Liver (tissue), 9 donors: ENCODE results near the gene CBLL2. TPM values are rescaled to one million over a fixed set of nuclear protein-coding genes. Genes with fewer than 3 reads are reported as not detected.

ENCODE experiments used
- DNase-seq: peaks from one replicate; pipeline ENCODE4 v3.0.0-alpha.2; 2017; ENCODE audit warnings: low spot score
- H3K27ac ChIP-seq, 2 donors: one replicate each; pipeline ENCODE4 v1.7.0; 2013; ENCODE audit warnings: inconsistent platforms in 2 of 2, low read length in 2 of 2, control low read depth in 1 of 2, low read depth in 1 of 2, mild to moderate bottlenecking in 1 of 2
- H3K27me3 ChIP-seq, 4 donors: one replicate each; pipeline versions ENCODE4 v1.6.1 to v1.7.0; 2013; ENCODE audit warnings: low read length in 3 of 4, inconsistent platforms in 1 of 4, mild to moderate bottlenecking in 1 of 4, moderate library complexity in 1 of 4; ENCODE audit not compliant: control insufficient read depth in 4 of 4, insufficient read depth in 4 of 4
- H3K36me3 ChIP-seq, 4 donors: one replicate each; pipeline versions ENCODE4 v1.6.1 to v1.7.0; 2013; ENCODE audit warnings: low read length in 3 of 4, mild to moderate bottlenecking in 3 of 4, low read depth in 1 of 4, moderate library complexity in 1 of 4; ENCODE audit not compliant: control insufficient read depth in 4 of 4, insufficient read depth in 3 of 4
- H3K4me1 ChIP-seq, 4 donors: one replicate each; pipeline versions ENCODE4 v1.6.1 to v1.7.0; 2013; ENCODE audit warnings: low read length in 3 of 4, mild to moderate bottlenecking in 3 of 4, moderate library complexity in 1 of 4; ENCODE audit not compliant: control insufficient read depth in 4 of 4, insufficient read depth in 4 of 4
- H3K4me3 ChIP-seq, 3 donors: one replicate each; pipeline versions ENCODE4 v1.6.1 to v1.7.0; 2013; ENCODE audit warnings: low read length in 3 of 3, control low read depth in 1 of 3, low read depth in 1 of 3, mild to moderate bottlenecking in 1 of 3
- H3K9ac ChIP-seq, 2 donors: one replicate each; pipeline ENCODE4 v1.7.0; 2013; ENCODE audit warnings: low read length in 2 of 2, mild to moderate bottlenecking in 2 of 2, moderate library complexity in 2 of 2, control low read depth in 1 of 2, low read depth in 1 of 2
- H3K9me3 ChIP-seq, 4 donors: one replicate each; pipeline versions ENCODE4 v1.6.1 to v1.7.0; 2013; ENCODE audit warnings: low read length in 3 of 4; ENCODE audit not compliant: control insufficient read depth in 4 of 4
- EGR1 ChIP-seq, 2 donors: IDR thresholded peaks; 2 replicates each; pipeline ENCODE4 v1.6.1; 2016 to 2018; ENCODE audit warnings: antibody characterized with exemption in 2 of 2, low read depth in 2 of 2
- FOXA1 ChIP-seq: IDR thresholded peaks from 2 replicates; pipeline ENCODE4 v1.6.1; 2016; ENCODE audit warnings: antibody characterized with exemption
- FOXA2 ChIP-seq: IDR thresholded peaks from 2 replicates; pipeline ENCODE4 v1.6.1; 2016; ENCODE audit warnings: antibody characterized with exemption
- GABPA ChIP-seq, 2 donors: IDR thresholded peaks in 1 of 2; conservative IDR thresholded peaks in 1 of 2; 2 replicates each; pipeline ENCODE4 v1.6.1; 2016; ENCODE audit warnings: antibody characterized with exemption in 2 of 2, mild to moderate bottlenecking in 1 of 2, moderate library complexity in 1 of 2
- HNF4A ChIP-seq, 2 donors: conservative IDR thresholded peaks; 2 replicates each; pipeline ENCODE4 v1.6.1; 2016; ENCODE audit warnings: antibody characterized with exemption in 2 of 2, mild to moderate bottlenecking in 2 of 2
- HNF4G ChIP-seq: IDR thresholded peaks from 2 replicates; pipeline ENCODE4 v1.6.1; 2016; ENCODE audit warnings: antibody characterized with exemption
- JUND ChIP-seq, 2 donors: IDR thresholded peaks; 2 replicates each; pipeline ENCODE4 v1.6.1; 2016; ENCODE audit warnings: antibody characterized with exemption in 2 of 2
- NR2F2 ChIP-seq: IDR thresholded peaks from 2 replicates; pipeline ENCODE4 v1.6.1; 2016; ENCODE audit warnings: antibody characterized with exemption
- RAD21 ChIP-seq, 2 donors: IDR thresholded peaks; 2 replicates each; pipeline ENCODE4 v1.6.1; 2016; ENCODE audit warnings: antibody characterized with exemption in 2 of 2, mild to moderate bottlenecking in 2 of 2
- RXRA ChIP-seq, 2 donors: IDR thresholded peaks; 2 replicates each; pipeline ENCODE4 v1.6.1; 2017 to 2018; ENCODE audit warnings: antibody characterized with exemption in 2 of 2, mild to moderate bottlenecking in 1 of 2
- SP1 ChIP-seq: IDR thresholded peaks from 2 replicates; pipeline ENCODE4 v1.6.1; 2018; ENCODE audit warnings: antibody characterized with exemption, mild to moderate bottlenecking
- TAF1 ChIP-seq: conservative IDR thresholded peaks from 2 replicates; pipeline ENCODE4 v1.6.1; 2016; ENCODE audit warnings: antibody characterized with exemption, mild to moderate bottlenecking
- YY1 ChIP-seq: IDR thresholded peaks from 2 replicates; pipeline ENCODE4 v1.6.1; 2016; ENCODE audit warnings: antibody characterized with exemption, mild to moderate bottlenecking
- ZBTB33 ChIP-seq: IDR thresholded peaks from 2 replicates; pipeline ENCODE4 v1.6.1; 2016; ENCODE audit warnings: antibody characterized with exemption
- WGBS: extraction: QIAGEN DNeasy Blood & Tissue Kit; methylation state at CpG from one replicate; pipeline ENCODE4 v1.1.7; 2013; 5-methylcytosine and 5-hydroxymethylcytosine counted together
- polyA plus RNA-seq, 2 donors: library from polyadenylated mRNA; stranded (reverse) in 1 of 2; unstranded in 1 of 2; fragments of 200-250 nt in 1 of 2; fragments of >200 nt in 1 of 2; fragmentation: Nextera tagmentation in 1 of 2; extraction: Ambion mirVana in 1 of 2; gene quantifications; one replicate each; pipeline versions ENCODE4 v1.2.1 to v1.2.3, GENCODE V29; 2013 to 2015
- total RNA-seq, 2 donors: library from RNA; depleted of rRNA; stranded (reverse); fragments of >200 nt; gene quantifications; one replicate each; pipeline ENCODE4 v1.2.3, GENCODE V29; 2014
- TF ChIP-seq, protein P1 (sequence below): IDR thresholded peaks from 2 replicates; pipeline ENCODE4 v1.6.1; 2016; ENCODE audit warnings: antibody characterized with exemption
- TF ChIP-seq, protein P2 (sequence below): IDR thresholded peaks from 2 replicates; pipeline ENCODE4 v1.6.1; 2016; ENCODE audit warnings: antibody characterized with exemption
- TF ChIP-seq, protein P3 (sequence below): IDR thresholded peaks from 2 replicates; pipeline ENCODE4 v1.6.1; 2016; ENCODE audit warnings: antibody characterized with exemption, mild to moderate bottlenecking
- donor health status: healthy.
- donor health status: healthy.
- donor health status: healthy.
- donor health status: healthy.
- donor health status: healthy.

The CBLL2 gene
- total and polyA plus RNA-seq, 4 donors, result not detected

DNA sequence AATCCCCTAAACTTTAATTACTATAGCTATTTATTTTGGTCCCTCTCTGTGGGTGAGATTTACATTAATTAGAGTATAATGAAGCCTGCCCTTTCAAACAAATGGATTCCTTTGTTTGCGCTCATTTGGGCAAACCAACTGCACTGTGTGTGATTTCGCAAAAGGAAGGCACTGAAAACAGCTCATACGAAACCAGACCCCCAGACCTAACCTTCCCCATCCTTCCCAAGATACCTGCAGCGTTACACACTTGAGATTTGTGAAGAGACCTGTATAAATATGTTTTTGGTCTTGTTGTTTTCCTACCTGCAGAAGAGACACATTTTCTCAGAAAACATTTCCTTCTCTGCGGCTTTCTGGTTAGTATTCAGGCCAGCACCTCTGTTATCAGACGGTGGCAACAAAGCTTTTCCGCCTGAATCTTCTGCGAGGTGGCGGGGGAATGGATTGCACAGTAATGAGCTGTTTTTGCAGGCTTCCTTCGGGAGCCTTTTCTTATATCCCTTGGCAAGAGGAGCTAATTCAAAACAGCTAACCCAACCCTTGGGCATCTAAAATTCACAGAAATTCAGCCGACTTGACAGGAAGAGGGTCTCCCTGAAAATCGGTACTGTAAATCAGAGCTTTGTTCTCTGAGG, 47.6 kb downstream of the CBLL2 start (continued):
- TF ChIP-seq EGR1 (IDR thresholded peaks at IDR 0.05; ENCODE audit: low read depth in 2 of 2), result no peak
- TF ChIP-seq, protein P1, sequence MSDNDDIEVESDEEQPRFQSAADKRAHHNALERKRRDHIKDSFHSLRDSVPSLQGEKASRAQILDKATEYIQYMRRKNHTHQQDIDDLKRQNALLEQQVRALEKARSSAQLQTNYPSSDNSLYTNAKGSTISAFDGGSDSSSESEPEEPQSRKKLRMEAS, result no peak
- TF ChIP-seq FOXA1, result no peak
- TF ChIP-seq HNF4G, result no peak
- TF ChIP-seq SP1, result no peak

DNA sequence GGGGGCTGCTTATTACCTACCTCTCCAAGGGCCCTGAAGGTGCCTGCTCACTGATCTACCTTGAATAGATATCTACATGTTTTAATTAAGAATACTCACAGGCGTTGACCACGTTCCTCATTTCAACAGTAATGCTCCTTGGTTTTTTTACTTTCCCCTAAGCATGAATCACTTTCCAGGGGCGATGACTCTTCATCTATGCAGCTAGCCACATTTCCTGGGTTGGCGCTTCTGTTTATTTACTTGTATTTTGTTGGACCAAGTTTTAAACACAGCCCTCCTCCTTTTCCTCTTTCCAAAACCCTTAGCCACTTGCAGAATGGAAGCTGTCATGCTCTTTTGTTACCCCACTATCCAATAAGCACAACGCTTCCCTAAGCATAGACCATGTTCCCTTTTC, 50.8 kb downstream of the CBLL2 start:
- no peak overlapping the region for H3K27ac ChIP-seq
- WGBS, result 71% methylated on average over 5 of the region's 5 CpGs
- no peak for DNase-seq
- no peak for TF ChIP-seq RAD21 (IDR thresholded peaks at IDR 0.05)
- no peak for TF ChIP-seq ZBTB33
- TF ChIP-seq RXRA (IDR thresholded peaks at IDR 0.05), result no peak
- TF ChIP-seq HNF4A (conservative IDR thresholded peaks at IDR 0.05), result no peak
- no peak for TF ChIP-seq GABPA (IDR thresholded peaks at IDR 0.05 in 1 of 2, conservative IDR thresholded peaks at IDR 0.05 in 1 of 2)
- TF ChIP-seq FOXA2, result no peak
- TF ChIP-seq, protein P1, result no peak
- no peak for TF ChIP-seq YY1
- no peak for TF ChIP-seq NR2F2
- no peak for TF ChIP-seq FOXA1
- TF ChIP-seq SP1, result no peak
- no peak for TF ChIP-seq HNF4G
- no peak for TF ChIP-seq TAF1
- TF ChIP-seq, protein P2, sequence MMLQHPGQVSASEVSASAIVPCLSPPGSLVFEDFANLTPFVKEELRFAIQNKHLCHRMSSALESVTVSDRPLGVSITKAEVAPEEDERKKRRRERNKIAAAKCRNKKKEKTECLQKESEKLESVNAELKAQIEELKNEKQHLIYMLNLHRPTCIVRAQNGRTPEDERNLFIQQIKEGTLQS, result no peak
- TF ChIP-seq, protein P3, sequence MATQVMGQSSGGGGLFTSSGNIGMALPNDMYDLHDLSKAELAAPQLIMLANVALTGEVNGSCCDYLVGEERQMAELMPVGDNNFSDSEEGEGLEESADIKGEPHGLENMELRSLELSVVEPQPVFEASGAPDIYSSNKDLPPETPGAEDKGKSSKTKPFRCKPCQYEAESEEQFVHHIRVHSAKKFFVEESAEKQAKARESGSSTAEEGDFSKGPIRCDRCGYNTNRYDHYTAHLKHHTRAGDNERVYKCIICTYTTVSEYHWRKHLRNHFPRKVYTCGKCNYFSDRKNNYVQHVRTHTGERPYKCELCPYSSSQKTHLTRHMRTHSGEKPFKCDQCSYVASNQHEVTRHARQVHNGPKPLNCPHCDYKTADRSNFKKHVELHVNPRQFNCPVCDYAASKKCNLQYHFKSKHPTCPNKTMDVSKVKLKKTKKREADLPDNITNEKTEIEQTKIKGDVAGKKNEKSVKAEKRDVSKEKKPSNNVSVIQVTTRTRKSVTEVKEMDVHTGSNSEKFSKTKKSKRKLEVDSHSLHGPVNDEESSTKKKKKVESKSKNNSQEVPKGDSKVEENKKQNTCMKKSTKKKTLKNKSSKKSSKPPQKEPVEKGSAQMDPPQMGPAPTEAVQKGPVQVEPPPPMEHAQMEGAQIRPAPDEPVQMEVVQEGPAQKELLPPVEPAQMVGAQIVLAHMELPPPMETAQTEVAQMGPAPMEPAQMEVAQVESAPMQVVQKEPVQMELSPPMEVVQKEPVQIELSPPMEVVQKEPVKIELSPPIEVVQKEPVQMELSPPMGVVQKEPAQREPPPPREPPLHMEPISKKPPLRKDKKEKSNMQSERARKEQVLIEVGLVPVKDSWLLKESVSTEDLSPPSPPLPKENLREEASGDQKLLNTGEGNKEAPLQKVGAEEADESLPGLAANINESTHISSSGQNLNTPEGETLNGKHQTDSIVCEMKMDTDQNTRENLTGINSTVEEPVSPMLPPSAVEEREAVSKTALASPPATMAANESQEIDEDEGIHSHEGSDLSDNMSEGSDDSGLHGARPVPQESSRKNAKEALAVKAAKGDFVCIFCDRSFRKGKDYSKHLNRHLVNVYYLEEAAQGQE, result no peak
- no peak for TF ChIP-seq JUND (IDR thresholded peaks at IDR 0.05)
- H3K36me3 ChIP-seq, result no peaks in the 10 kb centered on the region
- no peaks in the 10 kb centered on the region for H3K9me3 ChIP-seq
- H3K4me3 ChIP-seq, result no peak overlapping the region
- H3K27me3 ChIP-seq, result no peaks in the 10 kb centered on the region
- H3K4me1 ChIP-seq, result no peaks in the 10 kb centered on the region
- no peak overlapping the region for H3K9ac ChIP-seq

Other genes with a start within 250 kb of the CBLL2 start
- under 1 TPM; 0.08 to 0.14 TPM for gene PHEX, start 240.6 kb upstream of the CBLL2 start, total RNA-seq
- under 1 TPM in 1 of 2 donors, not detected in 1; 0.01 TPM for gene PHEX, start 240.6 kb upstream of the CBLL2 start, polyA plus RNA-seq